Suprapubic skin (tissue), 4 donors: Measurements from ENCODE around the gene TLR6. TPM values are rescaled to one million over a fixed set of nuclear protein-coding genes. Genes with fewer than 3 reads are reported as not detected.
A peak's percentile ranks its signal among the peaks of the same experiment; 100 is the strongest.
"Not testable (repeated sequence)": the region's sequence is repeated elsewhere in the genome, so short reads cannot be mapped to it uniquely, and the experiment has no call there.

Experiments used
- DNase-seq, 2 donors: peaks; one replicate each; pipeline ENCODE4 v3.0.0-alpha.2; 2019; ENCODE audit warnings: low spot score in 2 of 2
- H3K27ac ChIP-seq: fragments of 200-600 bp; sonication (generic); one replicate; pipeline ENCODE4 v1.5.1; 2019
- H3K27me3 ChIP-seq: fragments of 200-600 bp; sonication (generic); one replicate; pipeline ENCODE4 v1.5.1; 2019
- H3K36me3 ChIP-seq: fragments of 200-600 bp; sonication (generic); one replicate; pipeline ENCODE4 v1.5.1; 2019
- H3K4me1 ChIP-seq: fragments of 200-600 bp; sonication (generic); one replicate; pipeline ENCODE4 v1.5.1; 2019
- H3K4me3 ChIP-seq: fragments of 200-600 bp; sonication (generic); one replicate; pipeline ENCODE4 v1.5.1; 2019; ENCODE audit warnings: mild to moderate bottlenecking
- H3K9me3 ChIP-seq: fragments of 200-600 bp; sonication (generic); one replicate; pipeline ENCODE4 v1.5.1; 2019
- CTCF ChIP-seq, 2 donors: fragments of 200-600 bp in 1 of 2; fragments of 450-650 bp in 1 of 2; sonication (generic) in 1 of 2; IDR thresholded peaks; one replicate each; pipeline ENCODE4 v1.5.1; 2016 to 2019; ENCODE audit warnings: antibody characterized with exemption in 2 of 2, mild to moderate bottlenecking in 1 of 2, moderate library complexity in 1 of 2
- EP300 ChIP-seq: sonication (generic); formaldehyde crosslinking; IDR thresholded peaks from one replicate; pipeline ENCODE4 v1.6.1; 2017; ENCODE audit warnings: antibody characterized with exemption
- POLR2A ChIP-seq, 2 donors: fragments of 450-650 bp; IDR thresholded peaks; one replicate each; pipeline ENCODE4 v1.6.1; 2017; ENCODE audit warnings: antibody characterized with exemption in 2 of 2, mild to moderate bottlenecking in 2 of 2, moderate library complexity in 2 of 2
- POLR2AphosphoS5 ChIP-seq, 3 donors: sonication (generic); formaldehyde crosslinking; IDR thresholded peaks; one replicate each; pipeline ENCODE4 v1.6.1; 2017; ENCODE audit warnings: antibody characterized with exemption in 3 of 3
- WGBS: methylation state at CpG from one replicate; pipeline ENCODE4 v1.1.5; 2018; 5-methylcytosine and 5-hydroxymethylcytosine counted together
- total RNA-seq, 4 donors: library from RNA; depleted of rRNA; stranded (reverse); fragments of >200 nt; gene quantifications; one replicate each; pipeline ENCODE4 v1.1.0, GENCODE V29; 2016

TLR6 gene
- total RNA-seq, 4 donors from 2014 or later, result 2.1 to 6.4 (median 2.5) TPM

- no peaks in the 10 kb centered on the region for H3K36me3 ChIP-seq
- H3K4me3 ChIP-seq, result no peak overlapping the region
- 83% methylated on average over 6 of the region's 6 CpGs for WGBS
- DNase-seq, result no peak
- no peaks in the 10 kb centered on the region for H3K27me3 ChIP-seq
- H3K27ac ChIP-seq, result no peak overlapping the region
- TF ChIP-seq POLR2A (IDR thresholded peaks at IDR 0.05) (no peak), CTCF (IDR thresholded peaks at IDR 0.05) (no peak)
- H3K4me1 ChIP-seq, result peaks cover 3% of the 10 kb centered on the region
- H3K9me3 ChIP-seq, result no peaks in the 10 kb centered on the region
These were observed 45.3 kb downstream of the TLR6 start for GRCh38 chr4:38811297-38811696.

- no CpG with 5 or more reads among the region's 29 CpGs for WGBS
- not testable (repeated sequence) for DNase-seq, H3K9me3 ChIP-seq, H3K27me3 ChIP-seq, H3K36me3 ChIP-seq, H3K4me3 ChIP-seq, H3K27ac ChIP-seq
- peaks cover 29% of the 10 kb centered on the region for H3K4me1 ChIP-seq
These were observed 49.2 kb downstream of the TLR6 start for GRCh38 chr4:38807462-38807861.

- H3K9me3 ChIP-seq, DNase-seq, H3K4me3 ChIP-seq, H3K36me3 ChIP-seq, H3K27me3 ChIP-seq: not testable (repeated sequence)
- peaks cover 29% of the 10 kb centered on the region for H3K4me1 ChIP-seq
- peak overlapping the region; percentile 84 for H3K27ac ChIP-seq
- 70% methylated on average over 9 of the region's 9 CpGs for WGBS
These were observed 50.4 kb downstream of the TLR6 start for GRCh38 chr4:38806251-38806650.

- whole genome bisulfite sequencing, result 43% methylated on average over 5 of the region's 5 CpGs
- DNase-seq, result no peak
- peak overlapping the region; percentile 84 for H3K27ac ChIP-seq
These were observed 51.0 kb downstream of the TLR6 start for GRCh38 chr4:38805530-38806145.

GRCh38 chr4:38804654-38805295 lies 51.8 kb downstream of the TLR6 start, which contains the start of gene TLR1:
TSS of gene TLR1 (minus strand) at chr4:38804791. CDS start at chr4:38798831, 5,960 bp downstream.
- no peaks in the 10 kb centered on the region for H3K27me3 ChIP-seq
- no peak for DNase-seq
- H3K27ac ChIP-seq, result peak within 1 kb of the TSS; percentile 84
- H3K4me1 ChIP-seq, result peaks cover 29% of the 10 kb centered on the region
- peak within 1 kb of the TSS; percentile 42 for H3K4me3 ChIP-seq
- 19% methylated on average over 7 of the region's 7 CpGs for WGBS
- no peaks in the 10 kb centered on the region for H3K36me3 ChIP-seq
- TF ChIP-seq CTCF (IDR thresholded peaks at IDR 0.05), result peak; percentile 34 to 51
- TF ChIP-seq POLR2AphosphoS5 (IDR thresholded peaks at IDR 0.05), result no peak
- H3K9me3 ChIP-seq, result no peaks in the 10 kb centered on the region

More at GRCh38 chr4:38805530-38806145, 51.0 kb downstream of the TLR6 start:
- Histone ChIP-seq H3K27me3 (no peaks in the 10 kb centered on the region), H3K9me3 (no peaks in the 10 kb centered on the region), H3K36me3 (no peaks in the 10 kb centered on the region), H3K4me3 (peak overlapping the region; percentile 42), H3K4me1 (peaks cover 29% of the 10 kb centered on the region)
- TF ChIP-seq CTCF (IDR thresholded peaks at IDR 0.05) (no peak), POLR2AphosphoS5 (IDR thresholded peaks at IDR 0.05) (no peak), POLR2A (IDR thresholded peaks at IDR 0.05) (no peak), EP300 (no peak)

- H3K4me3 ChIP-seq, result peak overlapping the region; percentile 42
- WGBS, result 23% methylated on average over 6 of the region's 6 CpGs
- DNase-seq, result no peak
These were observed 52.6 kb downstream of the TLR6 start for GRCh38 chr4:38803833-38804653.

More at GRCh38 chr4:38803833-38804653, 52.6 kb downstream of the TLR6 start:
- Histone ChIP-seq H3K4me1 (peaks cover 29% of the 10 kb centered on the region), H3K9me3 (no peaks in the 10 kb centered on the region), H3K36me3 (peaks cover 4% of the 10 kb centered on the region), H3K27ac (peak overlapping the region; percentile 84), H3K27me3 (no peaks in the 10 kb centered on the region)
- TF ChIP-seq POLR2A (IDR thresholded peaks at IDR 0.05) (no peak), EP300 (no peak), CTCF (IDR thresholded peaks at IDR 0.05) (no peak), POLR2AphosphoS5 (IDR thresholded peaks at IDR 0.05) (no peak)
